GM21515 (cell line): ENCODE data around the gene TMCO4.

Experiments used
- ATAC-seq: cut with Tn5 transposase; IDR thresholded peaks from one replicate; pipeline ENCODE4 v1.9.1; 2021; ENCODE audit not compliant: unreplicated experiment

The TMCO4 gene

DNA sequence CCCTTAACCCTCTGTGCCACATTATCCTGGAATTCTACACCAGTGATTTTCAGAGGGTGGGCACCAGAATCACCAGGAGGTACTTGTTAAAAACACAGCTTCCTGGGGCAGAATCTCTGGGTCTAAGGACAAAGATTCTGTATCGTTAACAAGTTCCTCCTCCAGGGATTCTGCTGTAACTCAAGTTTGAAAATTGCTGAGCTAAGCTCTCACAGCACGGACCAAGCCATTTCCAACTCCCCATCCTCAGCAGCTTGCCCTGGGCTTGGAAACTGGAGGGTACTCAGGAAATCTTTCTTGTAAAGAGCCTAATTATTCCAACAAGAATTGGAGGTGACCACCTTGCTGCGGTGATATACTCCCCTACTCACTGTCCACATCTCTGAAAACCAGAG, 48.8 kb downstream of the TMCO4 start:
- ATAC-seq: no peak

DNA sequence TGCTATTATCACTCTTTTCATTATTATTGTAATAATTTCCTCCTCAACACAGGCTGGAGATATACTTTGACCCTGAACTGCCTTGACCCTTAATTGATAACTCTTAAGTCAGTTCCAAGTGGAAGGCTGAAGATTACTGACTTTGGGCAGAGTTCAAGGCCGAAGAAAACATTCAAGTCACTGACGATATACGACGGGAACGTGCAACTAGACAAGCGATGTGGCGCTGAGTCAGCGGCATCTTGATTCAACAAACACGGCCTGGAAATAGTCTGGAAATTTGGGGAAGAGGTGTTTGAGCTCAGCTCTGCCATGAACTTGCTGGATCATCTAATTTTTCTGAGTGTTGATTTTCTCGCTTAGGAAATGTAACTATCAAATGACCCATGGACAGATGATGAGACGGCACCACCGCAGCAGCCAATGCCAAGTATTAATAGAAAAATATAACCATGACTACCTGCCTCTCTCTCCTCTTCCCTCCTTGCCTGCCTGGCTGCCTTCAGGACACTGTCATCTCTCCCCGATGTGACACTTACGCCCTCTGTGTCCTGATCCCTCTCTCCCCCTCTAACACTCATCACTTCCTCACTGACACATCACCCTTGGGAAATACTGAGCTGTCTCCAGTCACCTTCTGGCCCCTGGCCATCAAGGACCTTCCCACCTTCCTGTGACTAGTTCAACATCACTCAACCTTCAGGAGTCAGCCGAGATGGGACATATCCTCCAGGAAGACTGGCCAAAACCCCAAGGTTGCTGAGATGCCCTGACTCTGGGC, 49.4 kb downstream of the TMCO4 start:
- ATAC-seq: no peak

DNA sequence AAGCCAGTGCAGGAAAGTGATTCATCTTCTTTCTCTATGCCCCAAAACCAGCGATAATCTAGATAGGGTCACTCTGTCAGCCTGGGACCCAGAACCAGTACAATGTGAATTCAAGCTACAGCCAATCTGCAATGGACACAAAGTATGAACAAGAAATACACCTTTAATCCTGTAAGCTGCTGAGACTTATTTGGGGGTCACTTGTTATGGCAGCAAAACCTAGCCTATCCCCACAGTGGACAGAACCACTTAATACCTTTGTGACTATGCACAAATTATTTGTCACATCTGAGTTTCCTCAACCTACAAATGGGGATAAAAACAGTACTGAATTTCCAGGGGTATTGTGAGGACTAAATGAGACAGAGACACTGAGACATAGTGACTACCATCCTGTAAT, 50.0 kb downstream of the TMCO4 start:
- no peak for ATAC-seq

DNA sequence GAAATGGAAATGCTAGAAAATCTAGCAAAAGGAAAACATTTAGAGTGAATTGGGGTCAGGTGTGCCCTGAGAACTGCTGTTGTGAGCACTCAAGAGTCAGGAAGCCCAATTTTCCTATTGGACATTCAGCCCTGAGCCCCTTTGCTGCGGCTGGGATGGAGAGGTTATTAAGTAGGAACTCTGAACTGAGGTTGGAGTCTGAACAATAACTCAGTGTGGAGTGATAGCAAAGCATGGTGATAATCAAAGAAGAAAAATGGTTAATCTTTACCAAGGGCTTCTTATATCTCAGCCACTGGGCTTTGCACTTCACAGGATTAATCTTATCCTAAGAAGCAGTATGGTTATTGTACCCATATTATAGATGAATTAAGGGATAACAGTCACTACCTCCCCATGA, 52.0 kb downstream of the TMCO4 start:
- ATAC-seq: no peak

DNA sequence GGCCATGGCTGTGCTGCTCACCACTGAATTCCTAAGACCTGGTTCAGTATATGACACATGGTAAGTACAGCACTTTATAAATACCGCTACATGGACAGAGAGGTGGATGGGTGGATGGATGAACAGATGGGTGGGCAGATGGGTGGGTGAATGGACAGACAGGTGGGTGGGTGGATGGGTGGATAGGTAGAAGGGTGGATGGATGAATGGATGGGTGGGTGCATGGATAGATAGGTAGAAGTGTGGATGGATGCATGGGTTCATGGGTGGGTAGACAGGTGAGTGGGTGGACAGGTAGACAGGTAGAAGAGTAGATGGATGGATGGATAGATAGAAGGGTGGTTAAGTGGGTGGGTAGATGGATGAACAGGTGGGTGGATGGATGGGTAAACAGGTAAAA, 54.8 kb downstream of the TMCO4 start:
- no peak for ATAC-seq

- no peak for ATAC-seq
Observed at GRCh38 chr1:19744335-19744743, 55.4 kb downstream of the TMCO4 start.

GRCh38 chr1:19743793-19744192, 55.9 kb downstream of the TMCO4 start:
- ATAC-seq: no peak

DNA sequence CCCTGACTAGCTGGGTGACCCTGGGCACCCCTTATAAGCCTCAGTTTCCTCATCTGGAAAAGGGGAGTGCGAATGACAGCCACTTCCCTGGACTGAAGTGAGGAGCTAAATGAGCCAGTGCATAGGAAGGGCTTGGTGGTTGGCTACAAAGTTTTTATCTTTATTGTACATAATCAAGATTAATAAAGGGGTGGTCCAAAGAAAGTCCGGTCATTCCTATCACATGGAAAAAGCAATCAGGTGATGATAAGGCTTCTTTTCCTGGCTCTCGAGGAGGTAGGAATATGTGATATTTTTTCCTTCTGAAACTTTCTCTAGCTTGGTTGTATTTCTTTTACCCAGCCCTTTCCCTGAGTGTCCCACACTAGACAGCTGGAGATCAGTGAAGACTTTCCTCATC, 56.5 kb downstream of the TMCO4 start:
- no peak for ATAC-seq

DNA sequence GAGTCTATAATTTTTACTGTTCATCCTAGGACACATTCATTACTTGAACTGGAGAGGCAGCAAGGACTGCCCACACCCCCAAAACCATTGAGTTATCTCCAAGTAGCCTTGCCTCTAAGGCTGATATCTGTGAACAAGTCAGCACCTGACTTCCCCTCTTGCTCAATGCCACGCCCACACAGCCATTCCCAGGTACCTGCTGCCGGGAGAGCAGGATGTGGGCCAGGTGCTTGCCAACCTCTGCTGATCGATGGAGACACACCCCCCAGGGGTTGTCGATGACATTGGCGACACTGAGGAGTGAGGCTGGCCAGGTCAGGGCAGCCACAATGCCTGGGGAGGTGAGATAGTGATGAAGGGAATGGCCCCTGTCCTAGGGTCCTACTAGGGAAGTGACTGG, 60.1 kb downstream of the TMCO4 start:
- ATAC-seq: no peak

GRCh38 chr1:19738669-19739068, 61.0 kb downstream of the TMCO4 start:
- ATAC-seq: no peak

- no peak for ATAC-seq
Observed at GRCh38 chr1:19738076-19738475, 61.6 kb downstream of the TMCO4 start.

DNA sequence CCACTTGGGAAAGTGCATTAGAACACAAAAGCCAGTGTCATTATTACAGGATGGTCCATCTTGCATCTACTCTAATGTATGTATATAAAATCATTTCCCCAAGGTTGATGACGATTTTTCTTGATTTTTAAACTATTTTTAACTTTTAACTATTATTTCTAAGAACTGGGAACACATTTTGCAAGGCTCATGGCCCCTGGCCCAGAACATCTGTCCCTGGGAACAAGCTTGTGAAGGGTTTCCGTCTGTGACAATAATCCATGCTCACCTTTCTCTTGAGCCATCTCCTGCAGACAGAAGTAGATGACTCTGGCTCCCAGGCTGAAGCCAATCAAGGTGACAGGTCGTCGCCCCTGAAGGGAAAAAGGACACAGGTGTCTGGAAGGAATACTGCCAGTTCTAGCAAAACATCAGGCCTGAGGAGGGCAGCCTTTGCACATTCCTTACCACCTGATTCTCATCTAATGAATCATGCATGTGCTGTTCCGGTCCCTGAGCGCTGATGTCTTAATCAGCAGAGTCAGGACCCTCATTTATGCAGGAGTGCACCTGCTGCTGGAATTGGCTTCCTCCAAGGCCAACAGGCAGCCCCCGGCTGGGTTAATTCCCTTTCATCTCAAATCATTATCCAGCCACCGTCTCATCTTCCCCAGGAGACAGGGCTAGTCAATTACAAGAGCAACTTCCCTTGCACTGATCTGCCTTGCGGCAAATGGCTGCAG, 62.5 kb downstream of the TMCO4 start:
- no peak for ATAC-seq

GRCh38 chr1:19735440-19736127, 64.1 kb downstream of the TMCO4 start:
- no peak for ATAC-seq

- no peak for ATAC-seq
Observed at GRCh38 chr1:19734472-19734999, 65.2 kb downstream of the TMCO4 start.

DNA sequence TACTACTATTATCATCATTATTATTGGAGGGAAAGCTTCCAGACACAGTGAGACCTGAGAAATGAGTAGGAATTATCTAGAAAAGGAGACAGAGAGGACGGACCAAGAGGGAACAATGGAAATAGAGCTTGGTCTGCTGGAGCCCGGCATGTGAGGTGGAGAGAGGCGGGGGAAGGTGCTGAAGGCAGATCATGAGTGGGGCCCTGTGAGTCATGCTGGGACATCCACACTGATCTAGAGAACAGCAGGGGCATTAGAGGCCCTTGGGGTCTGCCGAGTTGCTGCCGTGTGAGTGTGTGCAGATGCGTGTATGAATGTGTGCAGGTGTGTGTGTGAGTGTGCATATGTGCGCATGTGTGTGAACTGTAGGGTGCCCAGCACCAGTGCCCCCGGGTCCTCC, 65.7 kb downstream of the TMCO4 start:
- ATAC-seq: no peak

DNA sequence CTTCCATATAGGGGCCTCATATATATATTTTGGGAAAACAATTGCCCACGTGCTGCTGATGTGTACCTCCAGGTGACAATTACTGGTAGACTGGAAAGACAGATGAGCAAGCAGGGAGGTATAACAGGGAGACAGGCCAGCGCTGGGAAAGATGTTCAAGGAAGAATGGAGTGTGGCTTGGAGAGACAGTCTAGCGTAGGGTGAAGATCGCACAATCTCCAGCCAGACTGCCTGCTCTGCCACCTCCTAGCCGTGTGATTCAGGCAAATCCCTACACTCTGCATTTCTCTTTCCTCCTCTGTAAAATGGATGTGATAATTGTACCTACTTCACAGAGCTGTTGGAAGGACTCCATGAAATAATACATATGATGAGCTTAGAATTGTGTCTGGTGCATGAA, 66.1 kb downstream of the TMCO4 start:
- no peak for ATAC-seq

DNA sequence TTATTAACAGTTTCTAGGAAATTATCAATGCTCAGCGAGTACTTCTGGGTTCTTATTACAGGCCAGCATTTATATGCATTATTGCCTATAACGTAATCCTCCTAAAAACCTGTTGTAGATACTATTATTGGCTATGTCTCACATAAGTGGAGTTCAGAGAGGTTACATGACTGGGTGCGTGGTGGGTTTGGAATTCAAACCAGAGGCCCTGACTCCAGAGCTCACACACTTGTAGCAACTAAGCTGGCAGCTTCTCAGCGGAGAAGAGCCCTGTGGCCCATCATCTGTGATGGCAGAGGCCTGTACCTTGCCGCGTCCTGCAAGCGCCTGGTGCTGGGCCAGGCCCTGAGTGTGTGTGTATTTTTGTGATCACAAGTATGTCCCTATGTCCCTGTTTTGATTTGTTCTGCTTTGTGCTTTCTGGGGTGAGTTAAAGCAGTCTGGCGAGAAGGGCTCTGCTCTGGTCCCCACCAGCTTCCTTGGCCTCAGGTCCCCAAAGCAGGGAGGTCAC, 68.3 kb downstream of the TMCO4 start:
- ATAC-seq: no peak

- ATAC-seq: no peak
Observed at GRCh38 chr1:19730793-19731192, 68.9 kb downstream of the TMCO4 start.

DNA sequence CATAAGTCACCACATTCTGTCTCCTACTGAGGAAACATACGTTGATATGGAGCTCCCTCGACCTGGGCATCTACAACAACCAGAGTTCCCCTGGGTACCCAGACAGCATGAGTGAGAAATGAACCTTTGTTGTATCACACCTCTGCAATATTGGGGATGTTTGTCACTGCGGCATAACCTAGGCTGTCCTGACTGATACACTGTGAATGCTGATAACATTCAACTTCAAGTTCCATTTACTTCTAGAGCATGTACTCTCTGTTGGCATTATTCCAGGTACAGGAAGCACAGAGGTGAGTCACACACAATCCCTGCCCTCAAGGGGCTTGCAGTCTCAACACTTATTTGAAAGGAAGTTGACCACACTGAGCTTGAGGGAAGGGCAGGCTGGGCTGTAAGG, 69.5 kb downstream of the TMCO4 start:
- ATAC-seq: no peak

GRCh38 chr1:19728413-19729145, 71.1 kb downstream of the TMCO4 start:
- no peak for ATAC-seq

DNA sequence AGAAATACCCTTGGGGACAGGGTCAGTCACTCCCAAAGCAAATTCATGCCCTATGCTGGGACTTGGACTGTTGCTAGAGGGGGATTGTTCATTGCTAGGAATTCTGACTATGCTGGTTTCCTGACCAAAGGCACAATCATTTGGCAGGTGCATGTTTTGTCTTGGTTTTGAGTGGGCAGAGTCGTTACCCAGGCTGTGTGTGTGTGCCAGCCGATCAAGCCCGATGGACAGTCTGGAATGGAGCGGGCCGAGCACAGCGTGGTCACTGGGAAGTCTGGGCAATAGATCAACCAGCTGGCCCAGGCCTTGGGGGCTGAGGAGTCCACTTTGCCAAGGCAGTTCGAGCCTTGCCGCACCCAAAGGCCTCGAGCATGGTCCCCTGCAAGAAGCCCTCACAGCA, 74.1 kb downstream of the TMCO4 start:
- ATAC-seq: no peak
